HepG2 (cell line): Measurements from ENCODE around the gene GLS2. TPM values are rescaled to one million over a fixed set of nuclear protein-coding genes. Genes with fewer than 3 reads are reported as not detected.
A peak's percentile ranks its signal among the peaks of the same experiment; 100 is the strongest.

Source experiments
- BHLHE40 ChIP-seq: IDR thresholded peaks from 2 replicates; pipeline ENCODE4 v1.6.1; 2011; ENCODE audit warnings: low read length, improper control_type of control experiment
- CBX2 ChIP-seq, 2 experiments: fragments of 200-600 bp in 1 of 2; sonication (generic); formaldehyde crosslinking in 1 of 2; IDR thresholded peaks; 2 replicates each; pipeline versions ENCODE4 v1.7.0 to v1.8.1; 2018 to 2022; ENCODE audit warnings: low read depth in 2 of 2, low read length in 1 of 2, mild to moderate bottlenecking in 1 of 2, missing genetic modification reagents in 1 of 2
- DR1 ChIP-seq: sonication (generic); formaldehyde crosslinking; IDR thresholded peaks from 2 replicates; pipeline ENCODE4 v1.8.0; 2021; ENCODE audit warnings: mild to moderate bottlenecking, missing genetic modification reagents, inconsistent platforms
- KDM6A ChIP-seq: IDR thresholded peaks from 2 replicates; pipeline ENCODE4 v1.6.1; 2016; ENCODE audit warnings: low read depth
- KLF12 ChIP-seq: sonication (generic); formaldehyde crosslinking; IDR thresholded peaks from 2 replicates; pipeline ENCODE4 v1.4.0; 2020; ENCODE audit warnings: missing genetic modification reagents, borderline replicate concordance
- NONO ChIP-seq, 2 experiments: fragments of 450-650 bp in 1 of 2; sonication (generic) in 1 of 2; formaldehyde crosslinking in 1 of 2; IDR thresholded peaks in 1 of 2; conservative IDR thresholded peaks in 1 of 2; 2 replicates each; pipeline versions ENCODE4 v1.6.1 to v1.8.0; 2017 to 2022; ENCODE audit warnings: mild to moderate bottlenecking in 1 of 2, missing genetic modification reagents in 1 of 2, moderate library complexity in 1 of 2
- PHF21A ChIP-seq: sonication (generic); formaldehyde crosslinking; IDR thresholded peaks from 2 replicates; pipeline ENCODE4 v1.5.0; 2020; ENCODE audit warnings: mild to moderate bottlenecking, missing genetic modification reagents
- POGZ ChIP-seq: sonication (generic); formaldehyde crosslinking; IDR thresholded peaks from 2 replicates; pipeline ENCODE4 v1.4.0; 2020; ENCODE audit warnings: mild to moderate bottlenecking, missing genetic modification reagents
- SRSF4 ChIP-seq: fragments of 200-400 bp; formaldehyde crosslinking; IDR thresholded peaks from one replicate; pipeline ENCODE4 v1.6.1; 2018; ENCODE audit warnings: mild to moderate bottlenecking, low read depth, low read length, moderate library complexity; ENCODE audit not compliant: poor library complexity, severe bottlenecking
- TBL1XR1 ChIP-seq: fragments of 150-350 bp; IDR thresholded peaks from 2 replicates; pipeline ENCODE4 v1.6.1; 2014; ENCODE audit warnings: borderline replicate concordance, low read length; ENCODE audit not compliant: partially characterized antibody
- TBX3 ChIP-seq: fragments of 450-650 bp; IDR thresholded peaks from 2 replicates; pipeline ENCODE4 v1.6.1; 2017; ENCODE audit warnings: antibody characterized with exemption, mild to moderate bottlenecking, inconsistent platforms, borderline replicate concordance
- TOPORS ChIP-seq: sonication (generic); formaldehyde crosslinking; IDR thresholded peaks from 2 replicates; pipeline ENCODE4 v1.8.0; 2023; ENCODE audit warnings: mild to moderate bottlenecking, missing genetic modification reagents
- ZIK1 ChIP-seq: sonication (generic); formaldehyde crosslinking; IDR thresholded peaks from 2 replicates; pipeline ENCODE4 v1.5.0; 2020; ENCODE audit warnings: mild to moderate bottlenecking, low read depth, missing genetic modification reagents, borderline replicate concordance
- ZMYM4 ChIP-seq: sonication (generic); formaldehyde crosslinking; IDR thresholded peaks from 2 replicates; pipeline ENCODE4 v1.8.1; 2023; ENCODE audit warnings: mild to moderate bottlenecking, missing genetic modification reagents
- ZNF326 ChIP-seq: sonication (generic); formaldehyde crosslinking; IDR thresholded peaks from 2 replicates; pipeline ENCODE4 v1.4.0; 2020; ENCODE audit warnings: missing genetic modification reagents, borderline replicate concordance
- ZNF563 ChIP-seq: sonication (generic); formaldehyde crosslinking; IDR thresholded peaks from 2 replicates; pipeline ENCODE4 v1.8.0; 2022; ENCODE audit warnings: mild to moderate bottlenecking, moderate library complexity, missing genetic modification reagents
- ZNF879 ChIP-seq: sonication (generic); formaldehyde crosslinking; IDR thresholded peaks from 2 replicates; pipeline ENCODE4 v1.8.1; 2023; ENCODE audit warnings: missing genetic modification reagents
- polyA plus RNA-seq, 8 experiments: library from polyadenylated mRNA; depleted of rRNA in 3 of 8; stranded (reverse) in 7 of 8; unstranded in 1 of 8; fragments of >200 nt; fragmentation: Illumina TruSeq in 4 of 8; extraction: Trizol in 4 of 8; gene quantifications; 2 replicates each; pipeline versions ENCODE4 v1.2.1 to v1.2.3, GENCODE V29; 2011 to 2016; ENCODE audit warnings: low read depth in 4 of 8, missing spikeins in 1 of 8, mixed read lengths in 1 of 8; ENCODE audit not compliant: insufficient read depth in 1 of 8
- total RNA-seq, 5 experiments: library from RNA; depleted of rRNA; stranded (reverse); fragments of >200 nt; fragmentation: Illumina TruSeq; extraction: Trizol; gene quantifications; 2 replicates each; pipeline ENCODE4 v1.2.3, GENCODE V29; 2016; ENCODE audit warnings: low read depth in 1 of 5
- TF ChIP-seq, protein P1 (sequence below): sonication (generic); formaldehyde crosslinking; IDR thresholded peaks from 2 replicates; pipeline ENCODE4 v1.5.0; 2020; ENCODE audit warnings: mild to moderate bottlenecking, missing genetic modification reagents, moderate library complexity
- TF ChIP-seq, protein P2 (sequence below): sonication (generic); formaldehyde crosslinking; conservative IDR thresholded peaks from 2 replicates; pipeline ENCODE4 v1.5.0; 2020; ENCODE audit warnings: missing genetic modification reagents
- TF ChIP-seq, protein P3 (sequence below): sonication (generic); formaldehyde crosslinking; IDR thresholded peaks from 2 replicates; pipeline ENCODE4 v1.4.0; 2020; ENCODE audit warnings: missing genetic modification reagents, borderline replicate concordance
- TF ChIP-seq, protein P4 (sequence below): sonication (generic); formaldehyde crosslinking; IDR thresholded peaks from 2 replicates; pipeline ENCODE4 v1.5.0; 2020; ENCODE audit warnings: missing genetic modification reagents
- TF ChIP-seq, protein P5 (sequence below): sonication (generic); formaldehyde crosslinking; IDR thresholded peaks from 2 replicates; pipeline ENCODE4 v1.4.0; 2020; ENCODE audit warnings: mild to moderate bottlenecking, missing genetic modification reagents

Gene GLS2
- total and polyA plus RNA-seq, 2 of the 13 experiments (the other 11 are each of a cell fraction or from before 2014, with no cell fraction given), result 8.6 to 12.2 TPM

DNA sequence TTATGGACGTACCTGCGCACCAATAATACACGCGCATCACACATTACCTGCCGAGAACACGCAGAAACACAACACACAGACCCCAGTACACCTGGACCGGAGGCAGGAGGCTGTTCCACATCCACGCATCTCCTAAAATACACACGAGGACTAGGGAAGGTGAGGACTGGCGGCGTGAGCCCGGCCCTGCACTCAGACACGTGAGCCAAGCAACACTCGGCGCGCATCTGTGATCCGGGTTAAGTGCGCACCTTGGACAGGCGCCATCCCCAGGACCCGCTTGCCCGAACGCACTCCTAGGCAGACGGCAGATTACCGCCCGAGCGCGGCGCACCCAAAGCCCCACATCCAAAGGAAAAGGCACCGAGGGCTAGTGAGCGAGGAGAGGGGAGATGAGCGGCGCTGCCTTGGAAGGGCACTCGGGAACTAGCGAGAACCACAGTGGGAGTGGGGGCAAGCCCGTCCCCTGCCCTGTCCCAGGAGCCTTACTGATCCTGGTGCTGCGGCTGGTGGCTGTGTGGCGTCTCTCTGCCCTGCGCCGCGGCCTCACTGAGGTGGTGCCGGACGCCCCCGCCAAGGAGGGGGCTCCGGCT is 417 bp downstream of the GLS2 start (continued):
- TF ChIP-seq ZNF879, result no peak
- TF ChIP-seq KLF12 (CRISPR knock-in tag), result no peak
- TF ChIP-seq ZMYM4 (CRISPR knock-in tag), result 0 out of 2 replicates have a peak, but pooled peaks have one; percentile 60
- no peak for TF ChIP-seq KDM6A (CRISPR knock-in tag)
- no peak for TF ChIP-seq TOPORS (CRISPR knock-in tag)
- no peak; the same call in 1 of the 2 replicates for TF ChIP-seq BHLHE40
- no peak for TF ChIP-seq SRSF4
- TF ChIP-seq CBX2 (IDR thresholded peaks at IDR 0.05; ENCODE audit: low read depth, low read length), result no peak
- TF ChIP-seq CBX2 (CRISPR knock-in tag; IDR thresholded peaks at IDR 0.05; ENCODE audit: low read depth), result no peak
- no peak for TF ChIP-seq PHF21A (CRISPR knock-in tag)
- TF ChIP-seq POGZ (CRISPR knock-in tag), result no peak
- peak; percentile 59; the same call in 1 of the 2 replicates for TF ChIP-seq ZIK1
- TF ChIP-seq, protein P1, sequence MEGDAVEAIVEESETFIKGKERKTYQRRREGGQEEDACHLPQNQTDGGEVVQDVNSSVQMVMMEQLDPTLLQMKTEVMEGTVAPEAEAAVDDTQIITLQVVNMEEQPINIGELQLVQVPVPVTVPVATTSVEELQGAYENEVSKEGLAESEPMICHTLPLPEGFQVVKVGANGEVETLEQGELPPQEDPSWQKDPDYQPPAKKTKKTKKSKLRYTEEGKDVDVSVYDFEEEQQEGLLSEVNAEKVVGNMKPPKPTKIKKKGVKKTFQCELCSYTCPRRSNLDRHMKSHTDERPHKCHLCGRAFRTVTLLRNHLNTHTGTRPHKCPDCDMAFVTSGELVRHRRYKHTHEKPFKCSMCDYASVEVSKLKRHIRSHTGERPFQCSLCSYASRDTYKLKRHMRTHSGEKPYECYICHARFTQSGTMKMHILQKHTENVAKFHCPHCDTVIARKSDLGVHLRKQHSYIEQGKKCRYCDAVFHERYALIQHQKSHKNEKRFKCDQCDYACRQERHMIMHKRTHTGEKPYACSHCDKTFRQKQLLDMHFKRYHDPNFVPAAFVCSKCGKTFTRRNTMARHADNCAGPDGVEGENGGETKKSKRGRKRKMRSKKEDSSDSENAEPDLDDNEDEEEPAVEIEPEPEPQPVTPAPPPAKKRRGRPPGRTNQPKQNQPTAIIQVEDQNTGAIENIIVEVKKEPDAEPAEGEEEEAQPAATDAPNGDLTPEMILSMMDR (CRISPR knock-in tag), result 0 out of 2 replicates have a peak, but pooled peaks have one; percentile 15
- TF ChIP-seq TBL1XR1, result no peak
- TF ChIP-seq ZNF326 (CRISPR knock-in tag), result no peak
- no peak for TF ChIP-seq TBX3
- TF ChIP-seq, protein P2, sequence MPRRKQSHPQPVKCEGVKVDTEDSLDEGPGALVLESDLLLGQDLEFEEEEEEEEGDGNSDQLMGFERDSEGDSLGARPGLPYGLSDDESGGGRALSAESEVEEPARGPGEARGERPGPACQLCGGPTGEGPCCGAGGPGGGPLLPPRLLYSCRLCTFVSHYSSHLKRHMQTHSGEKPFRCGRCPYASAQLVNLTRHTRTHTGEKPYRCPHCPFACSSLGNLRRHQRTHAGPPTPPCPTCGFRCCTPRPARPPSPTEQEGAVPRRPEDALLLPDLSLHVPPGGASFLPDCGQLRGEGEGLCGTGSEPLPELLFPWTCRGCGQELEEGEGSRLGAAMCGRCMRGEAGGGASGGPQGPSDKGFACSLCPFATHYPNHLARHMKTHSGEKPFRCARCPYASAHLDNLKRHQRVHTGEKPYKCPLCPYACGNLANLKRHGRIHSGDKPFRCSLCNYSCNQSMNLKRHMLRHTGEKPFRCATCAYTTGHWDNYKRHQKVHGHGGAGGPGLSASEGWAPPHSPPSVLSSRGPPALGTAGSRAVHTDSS (CRISPR knock-in tag), result no peak
- no peak for TF ChIP-seq ZNF563 (CRISPR knock-in tag)
- TF ChIP-seq, protein P3, sequence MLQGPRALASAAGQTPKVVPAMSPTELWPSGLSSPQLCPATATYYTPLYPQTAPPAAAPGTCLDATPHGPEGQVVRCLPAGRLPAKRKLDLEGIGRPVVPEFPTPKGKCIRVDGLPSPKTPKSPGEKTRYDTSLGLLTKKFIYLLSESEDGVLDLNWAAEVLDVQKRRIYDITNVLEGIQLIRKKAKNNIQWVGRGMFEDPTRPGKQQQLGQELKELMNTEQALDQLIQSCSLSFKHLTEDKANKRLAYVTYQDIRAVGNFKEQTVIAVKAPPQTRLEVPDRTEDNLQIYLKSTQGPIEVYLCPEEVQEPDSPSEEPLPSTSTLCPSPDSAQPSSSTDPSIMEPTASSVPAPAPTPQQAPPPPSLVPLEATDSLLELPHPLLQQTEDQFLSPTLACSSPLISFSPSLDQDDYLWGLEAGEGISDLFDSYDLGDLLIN (CRISPR knock-in tag), result no peak
- TF ChIP-seq, protein P4, sequence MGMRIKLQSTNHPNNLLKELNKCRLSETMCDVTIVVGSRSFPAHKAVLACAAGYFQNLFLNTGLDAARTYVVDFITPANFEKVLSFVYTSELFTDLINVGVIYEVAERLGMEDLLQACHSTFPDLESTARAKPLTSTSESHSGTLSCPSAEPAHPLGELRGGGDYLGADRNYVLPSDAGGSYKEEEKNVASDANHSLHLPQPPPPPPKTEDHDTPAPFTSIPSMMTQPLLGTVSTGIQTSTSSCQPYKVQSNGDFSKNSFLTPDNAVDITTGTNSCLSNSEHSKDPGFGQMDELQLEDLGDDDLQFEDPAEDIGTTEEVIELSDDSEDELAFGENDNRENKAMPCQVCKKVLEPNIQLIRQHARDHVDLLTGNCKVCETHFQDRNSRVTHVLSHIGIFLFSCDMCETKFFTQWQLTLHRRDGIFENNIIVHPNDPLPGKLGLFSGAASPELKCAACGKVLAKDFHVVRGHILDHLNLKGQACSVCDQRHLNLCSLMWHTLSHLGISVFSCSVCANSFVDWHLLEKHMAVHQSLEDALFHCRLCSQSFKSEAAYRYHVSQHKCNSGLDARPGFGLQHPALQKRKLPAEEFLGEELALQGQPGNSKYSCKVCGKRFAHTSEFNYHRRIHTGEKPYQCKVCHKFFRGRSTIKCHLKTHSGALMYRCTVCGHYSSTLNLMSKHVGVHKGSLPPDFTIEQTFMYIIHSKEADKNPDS, result 0 out of 2 replicates have a peak, but pooled peaks have one; percentile 22
- TF ChIP-seq, protein P5, sequence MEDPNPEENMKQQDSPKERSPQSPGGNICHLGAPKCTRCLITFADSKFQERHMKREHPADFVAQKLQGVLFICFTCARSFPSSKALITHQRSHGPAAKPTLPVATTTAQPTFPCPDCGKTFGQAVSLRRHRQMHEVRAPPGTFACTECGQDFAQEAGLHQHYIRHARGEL, result no peak
- TF ChIP-seq NONO (IDR thresholded peaks at IDR 0.05), result no peak
- TF ChIP-seq NONO (CRISPR knock-in tag; conservative IDR thresholded peaks at IDR 0.05), result peak; percentile 66; the same call in 1 of the 2 replicates
- TF ChIP-seq DR1, result no peak
